MM.1S (cell line): ENCODE results near the gene PCDHA8.
"Not testable (repeated sequence)": the region's sequence is repeated elsewhere in the genome, so short reads cannot be mapped to it uniquely, and the experiment has no call there.

Experiments
- DNase-seq: peaks from one replicate; pipeline ENCODE4 v3.0.0-alpha.2; 2015
- H2AFZ ChIP-seq: fragments of 300-600 bp; sonication (generic); 2 replicates; pipeline ENCODE4 v1.6.0; 2016; ENCODE audit warnings: antibody characterized with exemption, low read length
- H3F3A ChIP-seq: fragments of 300-600 bp; sonication (generic); 2 replicates; pipeline ENCODE4 v1.6.1; 2016; ENCODE audit warnings: mild to moderate bottlenecking, antibody characterized with exemption, low read length, moderate library complexity, mixed read lengths; ENCODE audit not compliant: insufficient read depth
- H3K27ac ChIP-seq: fragments of 300-600 bp; sonication (generic); 2 replicates; pipeline ENCODE4 v1.5.1; 2016; ENCODE audit warnings: mild to moderate bottlenecking, low read length
- H3K27me3 ChIP-seq: fragments of 300-600 bp; sonication (generic); replicated peaks from 2 replicates; pipeline ENCODE4 v1.6.0; 2016; ENCODE audit warnings: low read length; ENCODE audit not compliant: insufficient read depth
- H3K36me3 ChIP-seq: fragments of 300-600 bp; sonication (generic); replicated peaks from 2 replicates; pipeline ENCODE4 v1.6.1; 2016; ENCODE audit warnings: mild to moderate bottlenecking, low read length, mixed read lengths; ENCODE audit not compliant: insufficient read depth
- H3K4me1 ChIP-seq: fragments of 300-600 bp; sonication (generic); 2 replicates; pipeline ENCODE4 v1.6.1; 2016; ENCODE audit warnings: low read length, mixed read lengths
- H3K4me2 ChIP-seq: fragments of 300-600 bp; sonication (generic); 2 replicates; pipeline ENCODE4 v1.6.0; 2016; ENCODE audit warnings: low read depth, low read length
- H3K4me3 ChIP-seq: fragments of 300-600 bp; sonication (generic); 2 replicates; pipeline ENCODE4 v1.5.1; 2016; ENCODE audit warnings: low read length, mixed read lengths
- H3K79me2 ChIP-seq: fragments of 300-600 bp; sonication (generic); 2 replicates; pipeline ENCODE4 v1.6.1; 2016; ENCODE audit warnings: mixed run types, low read length, mixed read lengths
- H3K9ac ChIP-seq: fragments of 300-600 bp; sonication (generic); 2 replicates; pipeline ENCODE4 v1.6.1; 2016; ENCODE audit warnings: low read length, mixed read lengths
- H3K9me2 ChIP-seq: fragments of 300-600 bp; sonication (generic); replicated peaks from 2 replicates; pipeline ENCODE4 v1.6.1; 2016; ENCODE audit warnings: mild to moderate bottlenecking, low read length, mixed read lengths; ENCODE audit not compliant: insufficient read depth
- H3K9me3 ChIP-seq: fragments of 300-600 bp; sonication (generic); replicated peaks from 2 replicates; pipeline ENCODE4 v1.6.1; 2016; ENCODE audit warnings: mild to moderate bottlenecking, low read length, mixed read lengths; ENCODE audit not compliant: insufficient read depth
- H4K20me1 ChIP-seq: fragments of 300-600 bp; sonication (generic); 2 replicates; pipeline ENCODE4 v1.6.1; 2016; ENCODE audit warnings: mild to moderate bottlenecking, low read length, moderate library complexity, mixed read lengths; ENCODE audit not compliant: insufficient read depth
- CTCF ChIP-seq: fragments of 300-600 bp; sonication (generic); IDR thresholded peaks from 2 replicates; pipeline ENCODE4 v1.5.1; 2016; ENCODE audit warnings: antibody characterized with exemption, low read length, mixed read lengths
- EZH2 ChIP-seq: fragments of 300-600 bp; sonication (generic); optimal IDR thresholded peaks from 2 replicates; pipeline ENCODE3; 2017; ENCODE audit warnings: low read depth, mild to moderate bottlenecking, antibody characterized with exemption, low read length, mixed read lengths
- EZH2phosphoT487 ChIP-seq: fragments of 300-600 bp; sonication (generic); IDR thresholded peaks from 2 replicates; pipeline ENCODE4 v1.6.1; 2018; ENCODE audit warnings: antibody characterized with exemption, low read length

PCDHA8 gene

GRCh38 chr5:140833993-140834392, 7.0 kb upstream of the PCDHA8 start, which contains the start of gene PCDHA7:
Gene PCDHA7, plus strand, starts transcription at chr5:140834269. Its CDS starts 115 bp downstream, at chr5:140834384.
- Histone ChIP-seq H3K9me2 (no peaks in the 10 kb centered on the region), H3K36me3 (no peaks in the 10 kb centered on the region), H3K4me3 (no peak within 1 kb of the TSS), H2AFZ (no peak within 1 kb of the TSS), H3K27ac (no peak within 1 kb of the TSS), H3K4me2 (no peak within 1 kb of the TSS), H3F3A (no peaks in the 10 kb centered on the region), H3K9ac (no peak within 1 kb of the TSS), H4K20me1 (no peaks in the 10 kb centered on the region), H3K79me2 (no peaks in the 10 kb centered on the region), H3K4me1 (no peaks in the 10 kb centered on the region), H3K27me3 (no peaks in the 10 kb centered on the region), H3K9me3 (no peaks in the 10 kb centered on the region)
- TF ChIP-seq EZH2phosphoT487 (no peak), CTCF (no peak), EZH2 (no peak)
- DNase-seq, result no peak

- H2AFZ ChIP-seq, H3K4me2 ChIP-seq, H3K4me3 ChIP-seq, H3K27me3 ChIP-seq, H3K27ac ChIP-seq, H3K9ac ChIP-seq, H3K36me3 ChIP-seq, H3K4me1 ChIP-seq, H3K9me2 ChIP-seq, DNase-seq, H4K20me1 ChIP-seq, H3K79me2 ChIP-seq, H3K9me3 ChIP-seq, H3F3A ChIP-seq: not testable (repeated sequence)
These were observed 6.5 kb upstream of the PCDHA8 start for GRCh38 chr5:140834439-140835008.

- no peak for DNase-seq
- Histone ChIP-seq H3K27me3 (no peaks in the 10 kb centered on the region), H3K27ac (no peak overlapping the region), H4K20me1 (no peaks in the 10 kb centered on the region), H3K4me3 (no peak overlapping the region), H3K9ac (no peak overlapping the region), H3K9me2 (no peaks in the 10 kb centered on the region), H3K9me3 (no peaks in the 10 kb centered on the region), H3F3A (no peaks in the 10 kb centered on the region), H3K4me1 (no peaks in the 10 kb centered on the region), H3K79me2 (no peaks in the 10 kb centered on the region), H3K4me2 (no peak overlapping the region), H3K36me3 (no peaks in the 10 kb centered on the region), H2AFZ (no peak overlapping the region)
- TF ChIP-seq EZH2phosphoT487, result no peak
These were observed 5.1 kb upstream of the PCDHA8 start for GRCh38 chr5:140835622-140836510.

GRCh38 chr5:140842798-140843733, 2.1 kb downstream of the PCDHA8 start:
- no peak overlapping the region for H3K4me3 ChIP-seq
- no peak overlapping the region for H3K27ac ChIP-seq
- no peak overlapping the region for H2AFZ ChIP-seq
- H3K9ac ChIP-seq, result no peak overlapping the region
- H3K4me1 ChIP-seq, result no peaks in the 10 kb centered on the region
- DNase-seq, result no peak
- H3K4me2 ChIP-seq, result no peak overlapping the region
- no peaks in the 10 kb centered on the region for H4K20me1 ChIP-seq
- H3K9me2 ChIP-seq, result no peaks in the 10 kb centered on the region
- H3K36me3 ChIP-seq, result no peaks in the 10 kb centered on the region
- no peaks in the 10 kb centered on the region for H3K79me2 ChIP-seq
- no peaks in the 10 kb centered on the region for H3K27me3 ChIP-seq
- no peaks in the 10 kb centered on the region for H3K9me3 ChIP-seq
- TF ChIP-seq CTCF, result no peak
- TF ChIP-seq EZH2, result no peak
- TF ChIP-seq EZH2phosphoT487, result no peak
- H3F3A ChIP-seq, result no peaks in the 10 kb centered on the region

GRCh38 chr5:140848139-140849102, 7.4 kb downstream of the PCDHA8 start, which contains the start of gene PCDHA9:
Gene PCDHA9, plus strand, starts transcription at chr5:140848382. Its CDS starts 114 bp downstream, at chr5:140848496.
- H3K4me3 ChIP-seq, DNase-seq: not testable (repeated sequence)

More at GRCh38 chr5:140848139-140849102, 7.4 kb downstream of the PCDHA8 start, which contains the start of gene PCDHA9:
- not testable (repeated sequence) for H3K9me3 ChIP-seq, H2AFZ ChIP-seq, H3K9me2 ChIP-seq, H3F3A ChIP-seq, H3K9ac ChIP-seq, H3K36me3 ChIP-seq, H3K79me2 ChIP-seq, H3K27me3 ChIP-seq, H3K4me2 ChIP-seq, H4K20me1 ChIP-seq, H3K27ac ChIP-seq, H3K4me1 ChIP-seq
